Type B pancreatic cell (in vitro differentiated cells): Measurements from ENCODE around the gene ATAD5. TPM values are rescaled to one million over a fixed set of nuclear protein-coding genes. Genes with fewer than 3 reads are reported as not detected.
"Not testable (repeated sequence)": the region's sequence is repeated elsewhere in the genome, so short reads cannot be mapped to it uniquely, and the experiment has no call there.

Source experiments
- DNase-seq: peaks from one replicate; pipeline ENCODE4 v3.0.0; 2021; ENCODE audit warnings: mixed read lengths; ENCODE audit not compliant: unreplicated experiment; ENCODE audit errors: extremely low spot score
- H3K27ac Mint-ChIP-seq: 2 replicates; pipeline ENCODE4 v1.8.0; 2021; ENCODE audit warnings: mild to moderate bottlenecking, mixed read lengths
- H3K27me3 Mint-ChIP-seq: 2 replicates; pipeline ENCODE4 v1.8.0; 2021; ENCODE audit warnings: mixed read lengths
- H3K36me3 Mint-ChIP-seq: 2 replicates; pipeline ENCODE4 v1.8.0; 2021; ENCODE audit warnings: mixed read lengths
- H3K4me1 Mint-ChIP-seq: one replicate; pipeline ENCODE4 v1.8.0; 2021; ENCODE audit warnings: mixed read lengths; ENCODE audit not compliant: unreplicated experiment
- H3K4me3 Mint-ChIP-seq: 2 replicates; pipeline ENCODE4 v1.8.0; 2021; ENCODE audit warnings: mild to moderate bottlenecking, mixed read lengths
- H3K9me3 Mint-ChIP-seq: 2 replicates; pipeline ENCODE4 v1.8.0; 2021; ENCODE audit warnings: mixed read lengths
- total RNA-seq: library from RNA; stranded (reverse); gene quantifications from 2 replicates; pipeline ENCODE4 v1.2.1, GENCODE V29; 2021; ENCODE audit warnings: low replicate concordance
- TF ChIP-seq, protein P1 (sequence below): fragments of 200-600 bp; sonication (generic); conservative IDR thresholded peaks from 2 replicates; pipeline ENCODE4 v1.5.0; 2021; ENCODE audit warnings: antibody characterized with exemption, mild to moderate bottlenecking

ATAD5 gene
- total RNA-seq, 1 donor from 2014 or later, result 14.3 TPM

DNA sequence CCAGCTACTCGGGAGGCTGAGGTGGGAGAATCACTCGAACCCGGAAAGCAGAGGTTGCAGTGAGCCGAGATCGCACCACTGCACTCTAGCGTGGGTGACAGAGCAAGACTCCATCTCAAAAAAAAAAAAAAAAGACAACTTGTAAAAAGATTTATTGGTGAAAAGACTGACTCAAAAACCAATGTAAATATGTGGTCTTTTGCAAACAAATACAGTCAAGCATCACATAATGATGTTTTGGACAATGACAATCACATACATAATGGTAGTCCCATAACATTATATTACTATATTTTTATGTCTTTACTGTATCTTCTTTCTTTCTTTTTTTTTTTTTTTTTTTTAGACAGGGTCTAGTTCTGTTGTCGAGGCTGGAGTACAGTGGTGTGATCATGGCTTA lies 15.6 kb upstream of the ATAD5 start:
- Mint-ChIP-seq H3K4me3 (no peak overlapping the region), H3K36me3 (peaks cover 6% of the 10 kb centered on the region), H3K9me3 (no peaks in the 10 kb centered on the region), H3K27me3 (no peaks in the 10 kb centered on the region), H3K4me1 (peaks cover 11% of the 10 kb centered on the region), H3K27ac (no peak overlapping the region)
- TF ChIP-seq, protein P1, sequence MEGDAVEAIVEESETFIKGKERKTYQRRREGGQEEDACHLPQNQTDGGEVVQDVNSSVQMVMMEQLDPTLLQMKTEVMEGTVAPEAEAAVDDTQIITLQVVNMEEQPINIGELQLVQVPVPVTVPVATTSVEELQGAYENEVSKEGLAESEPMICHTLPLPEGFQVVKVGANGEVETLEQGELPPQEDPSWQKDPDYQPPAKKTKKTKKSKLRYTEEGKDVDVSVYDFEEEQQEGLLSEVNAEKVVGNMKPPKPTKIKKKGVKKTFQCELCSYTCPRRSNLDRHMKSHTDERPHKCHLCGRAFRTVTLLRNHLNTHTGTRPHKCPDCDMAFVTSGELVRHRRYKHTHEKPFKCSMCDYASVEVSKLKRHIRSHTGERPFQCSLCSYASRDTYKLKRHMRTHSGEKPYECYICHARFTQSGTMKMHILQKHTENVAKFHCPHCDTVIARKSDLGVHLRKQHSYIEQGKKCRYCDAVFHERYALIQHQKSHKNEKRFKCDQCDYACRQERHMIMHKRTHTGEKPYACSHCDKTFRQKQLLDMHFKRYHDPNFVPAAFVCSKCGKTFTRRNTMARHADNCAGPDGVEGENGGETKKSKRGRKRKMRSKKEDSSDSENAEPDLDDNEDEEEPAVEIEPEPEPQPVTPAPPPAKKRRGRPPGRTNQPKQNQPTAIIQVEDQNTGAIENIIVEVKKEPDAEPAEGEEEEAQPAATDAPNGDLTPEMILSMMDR, result no peak
- DNase-seq, result no peak

DNA sequence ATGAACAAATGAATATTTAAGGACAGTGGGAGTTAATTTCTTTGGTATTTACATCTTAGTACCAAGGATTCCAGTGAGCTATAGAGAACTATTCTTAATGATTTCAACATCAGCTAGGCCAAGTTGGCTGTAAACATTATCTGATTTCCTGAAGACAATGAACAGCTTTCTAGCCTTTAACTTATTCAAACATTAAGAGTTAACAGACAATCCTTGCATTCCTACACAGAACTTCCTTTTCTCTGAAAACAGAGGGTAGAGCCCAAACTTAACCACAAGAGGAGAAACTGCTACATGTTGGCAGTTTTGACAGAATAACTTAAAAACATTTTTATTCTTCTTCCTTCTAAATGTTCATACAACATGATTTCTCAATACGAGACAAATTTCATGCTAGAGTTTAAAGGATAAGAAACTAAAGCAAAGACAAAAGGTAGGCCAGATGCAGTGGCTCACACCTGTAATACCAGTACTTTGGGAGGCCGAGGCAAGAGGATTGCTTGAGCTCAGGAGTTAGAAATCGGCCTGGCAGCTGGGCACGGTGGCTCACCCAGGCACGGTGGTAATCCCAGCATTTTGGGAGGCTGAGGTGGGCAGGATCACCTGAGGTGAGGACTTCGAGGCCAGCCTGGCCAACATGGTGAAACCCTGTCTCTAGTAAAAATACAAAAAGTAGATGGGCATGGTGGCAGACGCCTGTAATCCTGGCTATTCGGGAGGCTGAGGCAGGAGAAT lies 11.6 kb upstream of the ATAD5 start:
- Mint-ChIP-seq H3K27me3 (no peaks in the 10 kb centered on the region), H3K4me3 (no peak overlapping the region), H3K27ac (peak overlapping the region; percentile 77), H3K4me1 (peaks cover 9% of the 10 kb centered on the region), H3K9me3 (no peaks in the 10 kb centered on the region), H3K36me3 (peaks cover 6% of the 10 kb centered on the region)
- TF ChIP-seq, protein P1, result no peak
- no peak for DNase-seq

DNA sequence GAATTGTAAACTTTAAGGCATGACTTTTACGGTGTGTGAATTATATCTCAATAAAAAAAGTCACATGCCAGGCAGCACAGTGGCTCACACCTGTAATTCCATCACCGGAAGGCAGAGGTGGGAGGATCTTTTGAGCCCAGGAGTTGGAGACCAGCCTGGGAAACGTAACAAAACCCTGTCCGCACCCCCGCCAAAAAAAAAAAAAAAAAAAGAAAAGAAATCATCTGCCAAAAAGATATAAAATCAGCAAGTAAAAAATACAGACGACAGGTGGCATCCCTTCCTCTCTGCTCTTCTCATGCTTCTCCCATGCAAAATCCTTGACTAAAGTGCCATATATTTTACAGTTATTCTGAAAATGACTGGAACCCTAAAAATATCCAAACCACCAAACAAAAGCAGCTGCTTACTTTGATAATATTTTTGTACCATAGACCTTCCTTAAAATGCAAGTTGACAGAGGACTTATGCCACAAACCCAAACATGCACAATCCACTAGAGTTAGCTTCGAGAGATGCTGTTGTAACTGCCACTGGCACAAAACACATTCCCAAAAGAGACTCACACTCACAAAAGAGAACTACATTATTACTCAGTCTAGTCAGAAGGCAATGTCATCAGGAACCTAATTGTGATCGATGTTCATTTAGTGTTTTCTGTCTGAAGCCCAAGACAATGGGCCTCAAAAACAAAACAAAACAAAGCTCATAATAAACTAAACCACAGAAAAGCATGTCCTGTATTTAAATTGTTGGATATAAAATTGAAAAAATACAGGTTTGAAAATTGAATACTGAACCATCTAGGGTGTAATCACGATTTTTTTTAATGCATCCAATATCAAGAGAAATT lies 9.7 kb upstream of the ATAD5 start:
- Mint-ChIP-seq H3K36me3 (no peaks in the 10 kb centered on the region), H3K27me3 (no peaks in the 10 kb centered on the region), H3K9me3 (no peaks in the 10 kb centered on the region), H3K4me3 (no peak overlapping the region), H3K4me1 (peaks cover 9% of the 10 kb centered on the region), H3K27ac (no peak overlapping the region)
- DNase-seq, result no peak
- TF ChIP-seq, protein P1, result no peak

DNA sequence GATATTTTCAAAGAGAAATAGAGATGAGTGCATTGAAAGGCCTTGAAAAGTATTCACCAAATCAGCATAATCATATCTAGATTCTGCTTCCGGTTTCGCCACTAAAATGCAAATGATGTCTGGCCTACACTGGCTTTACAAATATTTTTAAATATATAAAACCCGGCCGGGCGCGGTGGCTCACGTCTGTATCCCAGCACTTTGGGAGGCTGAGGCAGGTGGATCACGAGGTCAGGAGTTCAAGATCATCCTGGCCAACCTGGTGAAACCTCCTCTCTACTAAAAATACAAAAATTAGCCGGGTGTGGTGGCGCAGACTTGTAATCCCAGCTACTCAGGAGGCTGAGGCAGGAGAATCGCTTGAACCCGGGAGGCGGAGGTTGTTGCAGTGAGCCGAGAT lies 8.8 kb upstream of the ATAD5 start:
- not testable (repeated sequence) for H3K4me3 Mint-ChIP-seq, H3K27me3 Mint-ChIP-seq, H3K9me3 Mint-ChIP-seq, H3K4me1 Mint-ChIP-seq, H3K36me3 Mint-ChIP-seq, H3K27ac Mint-ChIP-seq
- DNase-seq, result peak; percentile 45

DNA sequence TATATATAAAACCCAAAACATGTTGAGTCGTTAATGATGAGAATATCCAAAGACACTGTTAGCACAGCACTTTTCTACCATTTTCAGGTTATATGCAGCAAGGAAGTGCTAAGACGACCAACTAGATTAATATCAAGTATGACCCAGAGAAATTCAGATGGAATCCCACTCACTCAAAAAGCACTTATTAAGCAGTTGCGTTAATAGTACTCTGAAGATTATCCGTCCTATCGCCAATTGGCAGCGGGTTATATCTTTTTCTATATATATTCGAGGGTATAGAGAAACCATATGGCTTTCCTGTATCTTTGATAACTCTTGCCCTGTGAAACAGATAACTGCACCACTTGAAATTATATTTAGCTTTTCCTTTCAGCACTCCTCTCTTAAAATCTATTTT lies 8.3 kb upstream of the ATAD5 start:
- no peak for DNase-seq
- TF ChIP-seq, protein P1, result no peak
- H3K4me1 Mint-ChIP-seq, result peaks cover 9% of the 10 kb centered on the region
- H3K4me3 Mint-ChIP-seq, result peak overlapping the region; percentile 96
- no peaks in the 10 kb centered on the region for H3K9me3 Mint-ChIP-seq
- no peaks in the 10 kb centered on the region for H3K36me3 Mint-ChIP-seq
- peak overlapping the region; percentile 74 for H3K27ac Mint-ChIP-seq
- H3K27me3 Mint-ChIP-seq, result no peaks in the 10 kb centered on the region

DNA sequence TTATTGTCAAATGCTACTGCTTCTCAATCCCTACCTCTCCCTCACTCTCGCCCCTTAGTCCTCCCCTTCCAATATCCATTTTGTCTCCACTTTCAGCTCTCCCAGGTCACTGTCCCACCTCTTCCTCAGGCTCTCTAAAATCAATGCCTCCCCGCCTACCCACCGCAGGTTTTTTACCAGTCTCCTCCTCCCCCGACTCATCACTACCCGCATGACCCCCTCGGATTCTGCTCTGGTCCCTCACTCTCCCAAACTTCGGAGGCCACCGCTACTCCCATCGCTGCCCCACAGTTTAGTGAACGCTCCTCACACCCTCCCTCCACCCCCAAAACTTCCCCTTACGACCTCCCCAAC lies 7.8 kb upstream of the ATAD5 start:
- Mint-ChIP-seq H3K27ac (peak overlapping the region; percentile 74), H3K9me3 (no peaks in the 10 kb centered on the region), H3K4me1 (peaks cover 9% of the 10 kb centered on the region), H3K27me3 (no peaks in the 10 kb centered on the region), H3K4me3 (peak overlapping the region; percentile 96), H3K36me3 (no peaks in the 10 kb centered on the region)
- TF ChIP-seq, protein P1, result no peak
- DNase-seq, result no peak
